COLO668 (cell line): Measurements from ENCODE around the gene VIPAS39.
"Not testable (repeated sequence)": the region's sequence is repeated elsewhere in the genome, so short reads cannot be mapped to it uniquely, and the experiment has no call there.

Experiments
- DNase-seq: peaks from one replicate; lab custom pipeline; 2025; ENCODE audit not compliant: unreplicated experiment; lab: John Stamatoyannopoulos, UW

VIPAS39 gene

DNA sequence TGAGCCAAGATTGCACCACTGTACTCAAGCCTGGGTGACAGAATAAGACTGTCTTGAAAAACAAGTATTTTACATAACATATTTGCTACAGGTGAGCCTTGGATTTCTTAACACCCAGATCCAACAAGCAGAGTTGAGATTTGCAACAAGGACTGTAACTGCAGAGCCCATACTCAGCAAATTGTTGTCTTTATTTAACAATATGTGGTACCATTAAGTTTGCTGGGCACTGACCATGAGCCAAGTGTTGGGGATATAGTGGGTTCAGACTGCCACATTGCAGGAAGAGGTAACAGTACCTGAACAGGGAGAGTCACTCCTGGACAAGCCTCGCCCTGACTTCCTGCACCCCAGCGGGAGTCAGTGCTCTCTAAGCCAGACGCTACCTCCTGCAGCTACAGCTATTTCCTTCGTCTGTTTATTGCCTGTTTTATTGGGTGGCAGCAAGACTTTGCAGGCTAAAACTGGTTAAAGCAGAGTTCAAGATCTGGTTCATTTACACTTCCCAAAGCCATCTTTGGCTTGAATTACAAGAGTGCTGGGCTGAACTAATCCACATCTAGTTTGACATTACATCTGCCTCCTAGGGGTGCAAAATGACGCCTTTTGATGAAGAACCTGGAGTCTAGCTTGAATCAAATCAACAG is 12.9 kb upstream of the VIPAS39 start:
- DNase-seq = no peak

DNA sequence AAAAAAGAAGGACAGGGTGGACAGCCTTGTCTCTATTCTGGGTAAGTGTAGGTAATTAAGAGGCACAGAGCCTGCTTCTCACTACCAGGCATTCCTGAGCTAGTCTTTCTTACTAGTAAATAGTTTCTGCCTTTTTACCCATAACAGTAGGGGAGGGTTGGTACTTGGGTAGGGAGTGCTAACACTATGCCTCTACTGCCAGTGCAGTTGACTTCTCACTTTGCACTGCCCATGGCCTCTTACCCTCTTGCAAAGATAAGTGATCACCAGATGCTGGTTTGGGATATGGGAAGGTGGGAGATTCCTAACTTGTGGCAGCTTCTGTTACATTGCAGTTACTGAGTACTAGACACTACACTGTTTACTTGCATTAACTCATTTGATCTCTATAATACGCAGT is 12.1 kb upstream of the VIPAS39 start:
- no peak for DNase-seq

DNA sequence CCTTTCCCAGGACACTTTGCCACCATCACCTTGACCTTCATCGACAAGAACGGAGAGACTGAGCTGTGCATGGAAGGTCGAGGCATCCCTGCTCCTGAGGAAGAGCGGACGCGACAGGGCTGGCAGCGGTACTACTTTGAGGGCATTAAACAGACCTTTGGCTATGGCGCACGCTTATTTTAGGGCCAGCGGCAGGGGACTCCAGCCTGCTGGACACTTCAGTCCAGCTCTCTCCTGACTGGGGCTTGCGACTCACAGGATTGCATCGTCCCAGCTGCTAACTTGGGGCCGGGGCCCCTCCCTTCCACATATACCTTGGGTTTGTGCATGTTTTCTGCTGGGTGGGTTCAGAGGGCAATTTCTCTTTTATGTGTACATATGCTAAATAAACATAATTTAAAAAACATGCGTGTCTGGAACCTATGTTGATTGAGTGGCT is 11.7 kb upstream of the VIPAS39 start:
- DNase-seq = no peak

DNA sequence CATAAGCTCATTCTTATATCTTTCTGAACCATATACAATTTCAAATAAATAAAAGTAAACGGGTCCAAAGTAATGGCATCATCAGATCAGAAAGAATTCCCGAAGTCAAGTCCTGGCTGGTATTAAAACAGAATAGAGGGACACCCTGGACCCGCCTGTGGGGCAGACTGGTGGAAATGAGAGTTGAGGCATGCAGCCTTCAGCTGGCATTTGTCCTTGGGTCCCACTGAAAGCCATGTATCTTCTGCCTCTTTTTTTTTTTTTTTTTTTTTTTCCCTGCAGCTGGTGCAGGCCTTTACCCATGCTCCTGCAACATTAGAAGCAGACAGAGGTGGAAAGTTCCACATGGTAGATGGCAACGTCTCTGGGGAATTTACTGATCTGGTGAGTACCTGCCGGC is 10.4 kb upstream of the VIPAS39 start:
- no peak for DNase-seq

DNA sequence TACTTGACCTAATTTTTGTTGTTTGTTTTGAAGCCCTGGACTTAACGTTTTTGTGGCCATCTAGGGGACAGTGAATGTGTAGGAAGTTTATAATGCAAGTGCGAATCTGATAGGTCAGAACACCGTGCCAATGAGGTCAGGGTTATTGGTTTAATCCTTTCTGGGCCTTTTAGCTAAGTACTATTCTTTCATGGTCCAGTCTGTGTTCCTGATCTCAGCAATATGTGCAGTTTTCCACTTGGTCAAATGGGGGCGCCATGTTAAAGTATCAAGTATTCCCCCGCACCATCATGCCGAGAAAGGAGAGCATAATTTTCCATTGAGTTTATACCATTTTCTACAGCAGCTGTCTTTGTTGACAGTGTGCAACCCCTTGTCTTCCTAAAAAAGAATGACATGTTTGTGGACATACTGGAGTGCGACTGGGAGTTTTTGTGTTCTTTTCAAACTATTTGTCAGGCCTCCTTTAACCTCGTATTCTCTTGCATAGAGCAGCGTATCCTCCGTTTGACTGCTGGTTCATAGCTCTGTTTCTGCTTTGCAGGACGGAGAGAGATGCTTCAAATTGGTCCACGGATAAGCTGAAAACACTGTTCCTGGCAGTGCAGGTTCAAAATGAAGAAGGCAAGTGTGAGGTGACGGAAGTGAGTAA is 1.8 kb upstream of the VIPAS39 start:
- peak; percentile 76 for DNase-seq

DNA sequence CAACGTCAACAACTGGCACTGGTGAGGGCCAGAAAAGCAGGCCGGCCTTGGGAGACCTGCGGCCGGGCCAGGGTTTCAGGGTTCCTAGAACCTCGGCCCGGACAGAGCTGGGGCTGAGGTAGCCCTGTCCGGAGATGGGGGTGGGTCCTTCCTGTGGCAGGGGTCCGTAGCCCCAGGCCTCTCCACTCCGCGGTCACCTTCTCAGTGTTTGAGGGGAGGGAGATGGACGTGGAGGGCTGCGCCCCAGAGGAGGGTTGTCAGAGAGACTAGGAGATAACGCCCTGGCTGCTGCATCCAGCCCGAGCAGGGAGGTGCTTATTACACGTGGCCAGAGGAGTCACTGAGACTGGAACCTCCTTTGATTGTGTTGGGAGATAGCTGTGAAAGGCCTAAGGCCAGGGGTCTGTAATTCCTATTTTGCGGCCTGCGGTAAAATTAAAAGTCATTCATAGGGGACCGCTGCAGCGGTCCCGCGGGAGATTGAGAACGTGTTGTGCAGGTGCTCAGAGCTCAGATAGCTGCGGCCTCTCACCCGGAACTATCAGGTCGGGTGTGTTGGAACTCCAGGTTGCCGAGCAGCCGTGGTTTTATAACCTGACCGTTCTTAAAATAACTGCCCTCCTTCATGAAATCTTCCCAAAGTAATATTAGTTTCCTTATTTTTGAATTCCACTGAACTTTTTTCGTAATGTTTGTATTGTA is 999 bp upstream of the VIPAS39 start:
- peak; percentile 67 for DNase-seq

DNA sequence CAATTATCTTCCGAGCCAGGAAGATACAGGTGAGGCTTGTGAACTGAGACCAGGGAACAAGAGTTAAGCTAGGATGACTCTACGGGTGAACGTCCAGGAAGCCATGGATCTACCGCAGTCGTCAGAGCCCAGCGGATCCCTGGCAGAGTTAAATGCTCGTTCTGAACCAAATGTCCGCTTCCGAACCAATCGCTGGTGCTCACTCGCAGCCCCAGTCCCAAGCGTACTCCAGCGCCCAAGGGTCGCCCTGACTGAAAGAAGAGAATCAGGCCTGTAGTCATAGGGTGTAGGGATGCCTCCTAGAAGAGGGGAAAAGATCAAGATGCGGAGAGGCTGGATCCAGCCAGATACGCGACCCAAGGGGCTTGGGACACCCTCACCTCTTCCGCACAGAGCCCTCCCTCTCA is 283 bp downstream of the VIPAS39 start:
- DNase-seq = no peak

DNA sequence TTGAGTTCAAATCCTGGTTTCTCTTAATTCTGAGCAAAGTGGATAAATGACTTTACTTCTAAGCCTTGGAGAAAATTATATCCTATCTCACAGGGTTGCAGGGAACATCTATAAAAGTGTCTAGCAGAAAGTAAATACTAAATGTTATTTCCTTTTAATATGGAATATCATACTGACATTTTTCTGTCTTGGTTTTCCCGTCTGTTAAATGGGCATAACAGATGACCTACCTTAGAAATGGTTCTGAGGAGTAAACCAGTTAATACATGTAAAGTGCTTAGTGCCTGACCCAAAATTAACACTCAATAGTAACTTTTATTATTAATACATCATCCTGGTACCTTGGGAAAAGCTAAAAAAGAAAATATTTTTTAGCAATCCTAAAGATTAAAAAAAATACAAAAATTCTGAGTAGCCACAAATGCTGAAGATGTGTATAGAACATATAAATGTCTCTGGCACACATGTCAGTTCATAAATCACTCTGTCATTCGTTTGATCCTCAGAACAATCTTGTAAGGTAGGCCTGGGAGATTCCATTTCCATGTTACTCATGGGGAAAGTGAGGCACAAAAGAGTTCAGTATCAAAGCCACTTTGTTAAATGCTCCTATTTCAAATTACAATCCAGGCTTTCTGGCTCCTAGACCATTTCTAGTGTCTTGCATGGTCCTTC is 1.3 kb downstream of the VIPAS39 start:
- DNase-seq = no peak

DNA sequence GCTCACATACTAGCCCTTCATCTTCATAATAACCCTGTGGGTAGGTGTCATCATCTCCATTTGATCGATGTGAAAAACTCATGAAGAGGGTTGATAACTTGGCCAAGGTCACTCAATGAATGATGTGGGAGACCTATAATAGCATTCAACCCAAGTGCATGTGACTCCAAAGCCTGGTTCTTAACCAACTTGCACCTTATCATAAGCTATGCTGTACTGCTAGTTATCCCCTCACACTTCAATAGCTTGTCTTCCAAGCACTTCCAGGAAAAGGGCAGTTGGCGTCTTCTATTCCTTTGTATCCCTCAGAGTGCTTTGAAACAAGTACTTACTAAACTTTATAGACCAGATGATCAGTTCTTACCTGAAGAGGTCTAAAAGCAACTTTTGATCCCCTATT is 15.2 kb downstream of the VIPAS39 start:
- DNase-seq = no peak

DNA sequence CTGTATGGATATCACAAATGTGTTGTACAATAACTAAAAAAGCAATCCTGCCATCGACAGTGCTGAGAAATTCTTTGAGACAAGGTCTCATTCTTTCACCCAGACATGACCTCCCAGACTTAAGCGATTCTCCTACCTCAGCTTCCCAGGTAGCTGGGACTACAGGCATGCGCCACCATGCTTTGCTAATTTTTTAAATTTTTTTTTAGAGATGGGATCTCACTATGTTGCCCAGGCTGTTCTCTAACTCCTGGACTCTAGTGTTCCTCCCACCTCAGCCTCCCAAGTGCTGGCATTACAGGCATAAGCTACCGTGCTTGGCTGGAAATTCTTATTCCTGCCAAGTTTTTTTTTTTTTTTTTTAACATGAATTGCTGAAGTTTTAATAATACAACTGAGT is 17.5 kb downstream of the VIPAS39 start:
- no peak for DNase-seq

DNA sequence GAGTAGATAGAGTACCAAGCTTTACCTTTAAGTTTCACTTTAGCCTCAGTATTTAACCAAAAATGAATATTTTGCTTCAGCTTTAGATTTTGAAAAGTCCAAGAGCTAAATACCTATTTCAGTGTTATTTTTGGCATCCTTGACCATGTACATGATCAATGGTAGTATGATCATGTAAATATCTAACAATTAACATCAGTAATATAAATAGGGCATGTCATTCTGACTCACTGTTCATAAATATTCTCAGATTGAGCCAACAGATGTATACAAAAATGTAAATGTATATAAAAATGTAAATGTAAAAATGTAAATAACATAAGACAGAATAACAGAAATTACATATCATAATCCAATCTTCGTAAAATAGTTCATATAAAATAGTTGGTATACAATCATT is 18.8 kb downstream of the VIPAS39 start:
- DNase-seq = no peak

DNA sequence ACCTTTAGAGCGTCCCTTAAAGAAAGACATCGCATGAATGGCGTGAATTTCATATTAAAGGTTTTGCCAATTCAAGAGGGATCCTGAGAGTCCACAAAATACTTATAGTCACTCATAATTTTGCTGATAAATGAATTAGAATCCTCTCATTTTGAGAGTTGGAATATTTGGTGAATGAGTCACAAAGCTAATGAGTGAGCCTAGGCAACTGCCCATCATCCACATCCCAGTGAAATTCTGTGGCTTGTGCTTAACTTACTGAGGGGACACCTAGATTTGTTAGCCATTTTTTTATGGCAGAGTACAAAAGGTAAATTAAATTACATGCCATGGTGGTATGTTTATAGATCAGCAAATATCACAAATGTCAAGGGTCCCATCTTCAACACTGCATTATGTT is 21.4 kb downstream of the VIPAS39 start:
- no peak for DNase-seq

DNA sequence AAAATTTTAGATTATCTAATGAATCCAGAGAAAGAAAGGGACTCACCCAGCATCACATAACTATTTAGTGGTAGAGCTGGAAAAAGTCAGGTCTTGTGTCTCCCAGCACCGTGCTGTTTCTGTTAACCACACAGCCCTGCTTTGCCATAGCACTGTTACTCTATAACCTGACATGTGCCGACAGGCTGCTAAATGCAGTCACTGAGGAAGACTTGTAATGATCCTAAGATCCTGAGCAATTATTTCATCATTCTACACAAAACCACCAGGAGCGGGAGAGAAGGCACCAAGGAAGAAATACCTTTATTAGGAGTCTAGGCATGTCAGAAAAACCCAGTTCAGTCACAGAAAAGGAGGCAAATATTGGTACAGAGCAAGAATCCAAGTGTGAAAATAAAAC is 31.0 kb downstream of the VIPAS39 start:
- DNase-seq = no peak

DNA sequence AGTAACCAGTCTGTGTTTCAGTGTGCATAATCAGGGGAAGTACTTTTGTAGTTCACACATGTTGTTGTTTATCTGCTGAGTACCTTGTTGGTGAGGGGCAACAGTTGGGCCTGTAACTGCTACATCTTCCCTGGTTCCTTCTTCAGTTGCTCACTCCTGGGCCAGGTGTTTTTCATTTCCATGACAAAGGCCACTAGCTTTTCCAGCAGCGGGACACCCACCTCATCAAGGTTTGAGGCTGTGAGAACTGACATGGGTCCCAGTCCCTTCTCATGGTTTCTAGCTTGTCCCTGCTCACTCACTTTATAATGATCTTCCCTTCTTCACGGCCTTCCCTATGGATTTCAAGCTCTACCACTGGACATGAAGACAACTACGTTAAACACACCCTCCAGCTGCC is 32.5 kb downstream of the VIPAS39 start:
- no peak for DNase-seq

DNA sequence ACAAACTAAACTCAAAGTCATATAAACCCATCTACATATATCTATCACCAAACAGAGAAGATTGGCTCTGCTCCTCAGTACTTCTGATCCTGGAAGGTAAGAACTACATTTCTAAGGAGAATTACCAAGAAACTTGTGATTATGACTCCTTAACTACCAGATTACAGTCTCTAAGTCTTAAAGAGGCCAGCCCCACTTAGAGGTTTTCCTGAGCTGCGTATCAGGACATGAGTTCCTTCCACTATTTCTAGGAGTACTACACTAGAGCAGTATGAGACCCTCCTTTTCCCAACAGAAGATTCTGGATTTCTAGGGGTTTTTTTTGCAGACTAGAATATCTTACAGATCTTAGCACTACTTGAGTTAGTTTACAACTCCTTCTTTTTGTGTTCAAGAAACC is 34.0 kb downstream of the VIPAS39 start, which contains the start of gene NOXRED1:
Gene NOXRED1, minus strand, starts transcription at position 101 of the 400 bp plus-strand sequence. CDS start 634 bp downstream, outside the sequence.
- no peak for DNase-seq

DNA sequence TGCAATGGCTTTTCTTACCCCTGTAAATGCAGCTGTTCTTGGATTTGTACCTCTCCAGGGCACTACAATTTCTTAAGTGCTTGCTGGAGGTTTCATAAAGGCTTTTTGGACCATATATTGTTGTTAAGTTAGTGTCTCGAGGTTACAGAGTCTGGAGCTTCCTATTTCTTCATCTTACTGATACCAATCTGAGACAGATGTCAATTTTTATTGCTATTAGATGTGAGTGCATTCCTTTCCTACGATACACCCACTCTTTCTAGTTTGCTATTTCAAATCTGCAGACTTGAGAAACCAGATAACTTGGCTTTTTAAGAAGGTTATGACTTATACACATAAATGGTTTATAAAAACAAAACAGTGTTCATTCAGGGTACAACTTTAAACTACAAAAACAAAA is 36.2 kb downstream of the VIPAS39 start:
- DNase-seq = no peak

DNA sequence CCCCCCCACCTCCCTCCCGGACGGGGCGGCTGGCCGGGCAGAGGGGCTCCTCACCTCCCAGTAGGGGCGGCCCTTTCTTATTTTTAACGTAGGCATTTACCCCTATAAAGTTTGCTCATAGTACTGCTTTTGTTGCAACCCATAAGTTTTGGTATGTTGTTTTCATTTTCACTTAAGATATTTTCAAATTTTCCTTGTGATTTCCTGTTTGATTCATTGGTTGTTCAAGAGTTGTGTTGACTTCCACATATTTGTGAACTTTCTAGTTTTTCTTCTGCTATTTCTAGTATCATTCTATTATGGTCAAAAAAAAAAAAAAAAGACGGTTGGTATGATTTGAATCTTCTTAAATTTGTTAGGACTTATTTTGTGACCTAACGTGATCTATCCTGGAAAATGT is 40.6 kb downstream of the VIPAS39 start:
- DNase-seq = no peak

DNA sequence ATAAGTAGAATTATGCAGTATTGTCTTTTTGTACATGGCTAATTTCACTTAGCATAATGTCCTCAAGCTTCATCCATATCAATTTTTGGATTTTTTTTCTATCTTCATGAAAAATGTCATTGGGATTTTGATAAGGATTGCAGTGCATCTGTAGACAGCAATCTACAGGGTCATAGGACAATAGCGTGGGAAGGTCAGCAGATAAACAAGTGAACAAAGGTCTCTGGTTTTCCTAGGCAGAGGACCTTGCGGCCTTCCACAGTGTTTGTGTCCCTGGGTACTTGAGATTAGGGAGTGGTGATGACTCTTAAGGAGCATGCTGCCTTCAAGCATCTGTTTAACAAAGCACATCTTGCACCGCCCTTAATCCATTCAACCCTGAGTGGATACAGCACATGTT is 41.3 kb downstream of the VIPAS39 start:
- not testable (repeated sequence) for DNase-seq

DNA sequence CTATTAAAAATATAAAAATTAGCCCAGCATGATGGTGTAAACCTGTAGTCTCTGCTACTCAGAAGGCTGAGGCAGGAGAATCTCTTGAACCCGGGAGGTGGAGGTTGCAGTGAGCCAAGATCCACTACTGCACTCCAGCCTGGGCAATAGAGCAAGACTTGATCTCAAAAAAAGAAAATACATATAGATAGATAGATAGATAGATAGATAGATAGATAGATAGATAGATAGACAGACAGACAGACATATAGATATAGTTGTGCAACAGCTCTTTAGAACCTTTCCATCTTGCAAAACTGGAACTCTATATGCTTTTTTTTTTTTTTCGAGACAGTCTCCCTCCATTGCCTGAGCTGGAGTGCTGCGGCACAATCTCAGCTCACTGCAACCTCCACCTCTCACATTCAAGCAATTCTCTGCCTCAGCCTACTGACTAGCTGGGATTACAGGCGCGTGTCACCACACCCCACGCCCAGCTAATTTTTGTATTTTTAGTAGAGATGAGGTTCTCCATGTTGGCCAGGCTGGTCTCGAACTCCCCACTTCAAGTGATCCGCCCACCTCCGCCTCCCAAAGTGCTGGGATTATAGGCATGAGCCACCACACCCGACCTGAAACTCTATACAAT is 41.9 kb downstream of the VIPAS39 start:
- not testable (repeated sequence) for DNase-seq

DNA sequence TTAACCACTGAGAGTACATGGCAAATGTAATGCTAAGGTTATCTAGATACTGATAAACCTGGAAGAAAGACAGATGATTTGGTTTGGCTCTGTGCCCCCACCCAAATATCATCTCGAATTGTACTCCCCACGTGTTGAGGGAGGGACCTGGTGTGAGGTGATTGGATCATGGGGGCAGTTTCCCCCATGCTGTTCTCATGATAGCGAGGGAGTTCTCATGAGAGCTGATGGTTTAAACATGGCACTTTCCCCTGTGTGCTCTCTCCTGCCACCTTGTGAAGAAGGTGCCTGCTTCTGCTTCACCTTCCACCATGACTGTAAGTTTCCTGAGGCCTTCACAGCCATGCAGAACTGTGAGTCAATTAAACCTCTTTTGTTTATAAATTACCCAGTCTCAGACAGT is 48.3 kb downstream of the VIPAS39 start:
- peak; percentile 17 for DNase-seq

DNA sequence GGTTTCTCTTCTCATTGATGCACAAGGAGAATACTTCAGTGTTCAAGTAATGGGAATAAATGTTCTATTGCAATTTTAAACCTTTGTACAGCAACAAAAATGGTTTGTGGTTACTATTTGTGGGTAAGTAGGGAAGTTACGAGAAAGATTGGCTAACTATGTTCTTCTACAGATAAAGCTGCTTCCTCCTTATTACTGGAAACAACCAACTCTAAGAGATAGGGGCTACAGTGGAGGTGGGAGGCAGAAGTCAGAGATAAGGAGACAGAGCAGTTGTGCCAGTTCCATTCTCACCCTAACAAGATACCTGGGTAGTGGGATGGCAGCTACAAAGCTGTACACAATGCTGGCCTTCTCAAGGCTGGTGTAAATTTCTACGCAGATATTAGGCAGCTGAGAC is 50.2 kb downstream of the VIPAS39 start:
- DNase-seq = no peak
